H9 (cell line): ENCODE data around the gene ERO1B. TPM values are rescaled to one million over a fixed set of nuclear protein-coding genes. Genes with fewer than 3 reads are reported as not detected.

Experiments
- DNase-seq: peaks from one replicate; pipeline ENCODE4 v3.0.0-alpha.2; 2017
- H2AFZ ChIP-seq: one replicate; pipeline ENCODE4 v1.6.1; 2013; ENCODE audit warnings: mild to moderate bottlenecking, low read length, control low read depth, moderate library complexity
- H2AK5ac ChIP-seq: 2 replicates; pipeline ENCODE4 v1.6.1; 2013; ENCODE audit warnings: low read length, control low read depth, mixed read lengths; ENCODE audit not compliant: insufficient read length
- H2BK120ac ChIP-seq: one replicate; pipeline ENCODE4 v1.6.1; 2013; ENCODE audit warnings: low read depth, mild to moderate bottlenecking, low read length, control low read depth, inconsistent platforms; ENCODE audit not compliant: poor library complexity, severe bottlenecking
- H2BK12ac ChIP-seq: 2 replicates; pipeline ENCODE4 v1.6.1; 2013; ENCODE audit warnings: low read length, control low read depth, mixed read lengths, low read depth; ENCODE audit not compliant: insufficient read length
- H2BK15ac ChIP-seq: 2 replicates; pipeline ENCODE4 v1.6.1; 2013; ENCODE audit warnings: low read depth, low read length, control low read depth
- H2BK20ac ChIP-seq: one replicate; pipeline ENCODE4 v1.6.1; 2013; ENCODE audit warnings: low read depth, mild to moderate bottlenecking, low read length, control low read depth, inconsistent platforms; ENCODE audit not compliant: poor library complexity, severe bottlenecking
- H2BK5ac ChIP-seq: 2 replicates; pipeline ENCODE4 v1.6.1; 2013; ENCODE audit warnings: low read length, control low read depth, mixed read lengths; ENCODE audit not compliant: insufficient read length
- H3K14ac ChIP-seq: 2 replicates; pipeline ENCODE4 v1.6.1; 2013; ENCODE audit warnings: low read length, control low read depth; ENCODE audit not compliant: insufficient read depth
- H3K18ac ChIP-seq: 2 replicates; pipeline ENCODE4 v1.6.1; 2013; ENCODE audit warnings: low read depth, mild to moderate bottlenecking, mixed read lengths, low read length, control low read depth; ENCODE audit not compliant: insufficient read length
- H3K23ac ChIP-seq: 2 replicates; pipeline ENCODE4 v1.6.1; 2013; ENCODE audit warnings: low read length, control low read depth, mixed read lengths, low read depth; ENCODE audit not compliant: insufficient read length
- H3K23me2 ChIP-seq: 2 replicates; pipeline ENCODE4 v1.6.1; 2013; ENCODE audit warnings: low read depth, mild to moderate bottlenecking, mixed read lengths, low read length, control low read depth; ENCODE audit not compliant: insufficient read length, poor library complexity, severe bottlenecking
- H3K27ac ChIP-seq: 2 replicates; pipeline ENCODE4 v1.5.1; 2013; ENCODE audit warnings: low read length, control low read depth, mixed read lengths, low read depth; ENCODE audit not compliant: insufficient read length
- H3K27me3 ChIP-seq: 2 replicates; pipeline ENCODE4 v1.6.1; 2013; ENCODE audit warnings: low read length, control low read depth, inconsistent platforms; ENCODE audit not compliant: insufficient read depth
- H3K4ac ChIP-seq: 2 replicates; pipeline ENCODE4 v1.6.1; 2013; ENCODE audit warnings: low read depth, mild to moderate bottlenecking, control low read depth, inconsistent platforms, low read length, moderate library complexity
- H3K4me1 ChIP-seq: 2 replicates; pipeline ENCODE4 v1.6.1; 2013; ENCODE audit warnings: low read length, control low read depth, inconsistent platforms; ENCODE audit not compliant: insufficient read depth
- H3K4me2 ChIP-seq: 2 replicates; pipeline ENCODE4 v1.6.1; 2013; ENCODE audit warnings: low read length, control low read depth, mixed read lengths; ENCODE audit not compliant: insufficient read length, insufficient read depth
- H3K56ac ChIP-seq: 2 replicates; pipeline ENCODE4 v1.6.1; 2013; ENCODE audit warnings: low read depth, mild to moderate bottlenecking, mixed read lengths, low read length, control low read depth; ENCODE audit not compliant: insufficient read length
- H3K79me1 ChIP-seq: 2 replicates; pipeline ENCODE4 v1.6.1; 2013; ENCODE audit warnings: low read depth, mild to moderate bottlenecking, moderate library complexity, low read length, control low read depth, inconsistent platforms; ENCODE audit not compliant: insufficient read depth, poor library complexity, severe bottlenecking
- H3K79me2 ChIP-seq: 2 replicates; pipeline ENCODE4 v1.6.1; 2013; ENCODE audit warnings: low read length, control low read depth, inconsistent platforms; ENCODE audit not compliant: insufficient read depth
- H3K9ac ChIP-seq: 2 replicates; pipeline ENCODE4 v1.6.1; 2013; ENCODE audit warnings: low read length, control low read depth, mixed read lengths; ENCODE audit not compliant: insufficient read length; ENCODE audit errors: extremely low read depth
- H3K9me3 ChIP-seq: one replicate; pipeline ENCODE4 v1.6.1; 2013; ENCODE audit warnings: low read depth, low read length, inconsistent platforms; ENCODE audit not compliant: control insufficient read depth
- H3T11ph ChIP-seq: one replicate; pipeline ENCODE4 v1.6.1; 2013; ENCODE audit warnings: mild to moderate bottlenecking, low read length, control low read depth, inconsistent platforms
- H4K20me1 ChIP-seq: one replicate; pipeline ENCODE4 v1.6.1; 2013; ENCODE audit not compliant: control insufficient read depth, insufficient read length, insufficient read depth
- H4K5ac ChIP-seq: 2 replicates; pipeline ENCODE4 v1.6.1; 2013; ENCODE audit warnings: low read depth, mild to moderate bottlenecking, mixed read lengths, low read length, control low read depth; ENCODE audit not compliant: insufficient read length
- H4K8ac ChIP-seq: replicated peaks from 2 replicates; pipeline ENCODE4 v1.6.1; 2013; ENCODE audit warnings: low read length, control low read depth, mixed read lengths, low read depth; ENCODE audit not compliant: insufficient read length
- H4K91ac ChIP-seq: 2 replicates; pipeline ENCODE4 v1.6.1; 2013; ENCODE audit warnings: low read depth, mild to moderate bottlenecking, moderate library complexity, mixed read lengths, low read length, control low read depth; ENCODE audit not compliant: insufficient read length
- H3K27ac Mint-ChIP-seq, 3 experiments: 2 replicates in 2 of 3; 3 replicates in 1 of 3; pipeline ENCODE4 v1.8.0; 2020 to 2021; ENCODE audit warnings: mixed read lengths in 3 of 3, mild to moderate bottlenecking in 1 of 3, moderate library complexity in 1 of 3
- H3K27me3 Mint-ChIP-seq: 2 replicates; pipeline ENCODE4 v1.8.0; 2021; ENCODE audit warnings: low read depth, mild to moderate bottlenecking, moderate library complexity, mixed read lengths
- H3K36me3 Mint-ChIP-seq, 3 experiments: 2 replicates in 2 of 3; 3 replicates in 1 of 3; pipeline ENCODE4 v1.8.0; 2020 to 2021; ENCODE audit warnings: low read depth in 3 of 3, mixed read lengths in 3 of 3; ENCODE audit not compliant: insufficient read depth in 1 of 3
- H3K4me1 Mint-ChIP-seq, 2 experiments: 2 replicates each; pipeline ENCODE4 v1.8.0; 2020; ENCODE audit warnings: mixed read lengths in 2 of 2
- H3K4me3 Mint-ChIP-seq, 2 experiments: 2 replicates in 1 of 2; 3 replicates in 1 of 2; pipeline ENCODE4 v1.8.0; 2020 to 2021; ENCODE audit warnings: mild to moderate bottlenecking in 2 of 2, mixed read lengths in 2 of 2, moderate library complexity in 1 of 2
- H3K9me3 Mint-ChIP-seq, 2 experiments: 2 replicates in 1 of 2; 3 replicates in 1 of 2; pipeline ENCODE4 v1.8.0; 2020; ENCODE audit warnings: mild to moderate bottlenecking in 2 of 2, mixed read lengths in 2 of 2, moderate library complexity in 1 of 2
- CTCF ChIP-seq: fragments of 200-600 bp; sonication (generic); conservative IDR thresholded peaks from 3 replicates; pipeline ENCODE4 v1.8.0; 2021; ENCODE audit warnings: antibody characterized with exemption, mild to moderate bottlenecking
- WGBS: extraction: QIAGEN DNeasy Blood & Tissue Kit; methylation state at CpG from one replicate; pipeline ENCODE4 v1.1.7; 2013; ENCODE audit warnings: missing lambda C conversion rate, low lambda C conversion rate, mixed read lengths; ENCODE audit not compliant: insufficient read length; ENCODE audit errors: extremely low coverage; 5-methylcytosine and 5-hydroxymethylcytosine counted together
- total RNA-seq: library from RNA; stranded (reverse); gene quantifications from 2 replicates; pipeline ENCODE4 v1.2.1, GENCODE V29; 2021

ERO1B gene
- total RNA-seq, 1 experiment from 2014 or later, result 1.5 TPM

GRCh38 chr1:236167154-236167553, 114.6 kb downstream of the ERO1B start:
- H3K9me3 Mint-ChIP-seq, result peaks cover 8 to 11% of the 10 kb centered on the region in 2 experiments
- Histone ChIP-seq H3K18ac (no peak overlapping the region), H3K56ac (no peak overlapping the region), H2BK120ac (no peak overlapping the region), H2BK12ac (no peak overlapping the region), H4K20me1 (no peaks in the 10 kb centered on the region), H3K23ac (no peak overlapping the region), H3K4me1 (no peaks in the 10 kb centered on the region; the same call in 1 of the 2 replicates), H3K27me3 (no peaks in the 10 kb centered on the region), H3T11ph (no peak overlapping the region), H3K23me2 (no peaks in the 10 kb centered on the region), H3K9me3 (no peaks in the 10 kb centered on the region), H4K91ac (no peak overlapping the region), H3K79me1 (no peaks in the 10 kb centered on the region), H3K27ac (no peak overlapping the region), H3K4me2 (no peak overlapping the region), H2BK15ac (no peak overlapping the region), H3K14ac (no peak overlapping the region), H2BK5ac (no peak overlapping the region), H2AK5ac (no peak overlapping the region), H4K5ac (no peak overlapping the region), H3K79me2 (no peaks in the 10 kb centered on the region), H3K4ac (no peak overlapping the region), H2BK20ac (no peak overlapping the region), H3K9ac (no peak overlapping the region), H4K8ac (no peak overlapping the region), H2AFZ (no peak overlapping the region)
- no peak for TF ChIP-seq CTCF
- no peak overlapping the region for H3K27ac Mint-ChIP-seq
- peaks cover 13 to 34% (median 15%) of the 10 kb centered on the region in 3 experiments for H3K36me3 Mint-ChIP-seq
- no peak overlapping the region for H3K4me3 Mint-ChIP-seq
- no peaks in the 10 kb centered on the region for H3K27me3 Mint-ChIP-seq
- peaks cover 9 to 14% of the 10 kb centered on the region in 2 experiments for H3K4me1 Mint-ChIP-seq
- no CpG with 5 or more reads among the region's 7 CpGs for WGBS
- no peak for DNase-seq
